ENCODE measurements around the gene AUTS2.
A peak's percentile ranks its signal among the peaks of the same experiment; 100 is the strongest.

AUTS2 gene

DNA sequence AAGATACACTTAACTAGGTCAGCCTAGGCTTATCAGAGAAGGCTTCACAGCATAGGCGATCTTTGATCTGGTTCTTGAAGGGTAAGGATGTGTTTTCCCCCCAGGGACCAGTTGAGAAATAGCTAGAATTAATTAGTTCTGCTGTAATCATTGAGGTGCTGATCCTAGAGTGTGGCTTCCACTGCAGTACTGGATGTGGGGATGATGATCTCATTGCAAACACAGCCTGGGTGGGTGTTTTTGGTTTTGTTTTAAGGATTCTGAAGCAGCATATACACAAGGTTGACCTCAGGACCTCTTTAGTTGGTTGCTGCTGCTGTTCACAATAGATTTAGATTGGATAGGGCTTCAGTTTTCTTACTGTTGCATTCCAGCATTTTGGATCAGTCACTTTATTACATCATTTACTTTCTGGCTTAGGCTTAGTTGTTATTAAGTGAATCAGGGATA, 159.7 kb downstream of the AUTS2 start (continued):
- TF ChIP-seq ZNF843 (tag by site-specific recombination; IDR thresholded peaks at IDR 0.05) (peak; percentile 47; the same call in 1 of the 2 replicates), OSR2 (tag by site-specific recombination; IDR thresholded peaks at IDR 0.05) (peak; percentile 92), ZNF341 (tag by site-specific recombination; IDR thresholded peaks at IDR 0.05; ENCODE audit: low read depth) (no peak), KLF16 (tag by site-specific recombination; IDR thresholded peaks at IDR 0.05) (no peak), ZNF274 (IDR thresholded peaks at IDR 0.05; ENCODE audit: low read length) (no peak), ZNF274 (tag by site-specific recombination; IDR thresholded peaks at IDR 0.05; ENCODE audit: borderline replicate concordance) (no peak), HOXA7 (CRISPR knock-in tag; IDR thresholded peaks at IDR 0.05; ENCODE audit: borderline replicate concordance) (no peak), ZNF629 (tag by site-specific recombination; IDR thresholded peaks at IDR 0.05) (peak; percentile 68; the same call in 1 of the 2 replicates), TCF7L2 (IDR thresholded peaks at IDR 0.05; ENCODE audit: borderline replicate concordance, low read depth, low read length) (peak; percentile 63), ZNF600 (tag by site-specific recombination; IDR thresholded peaks at IDR 0.05) (0 out of 2 replicates have a peak, but pooled peaks have one; percentile 48), ZEB2 (tag by site-specific recombination; IDR thresholded peaks at IDR 0.05) (peak; percentile 45; the same call in 1 of the 2 replicates), ZNF24 (tag by site-specific recombination; IDR thresholded peaks at IDR 0.05) (0 out of 2 replicates have a peak, but pooled peaks have one; percentile 44), ZNF416 (tag by site-specific recombination; IDR thresholded peaks at IDR 0.05) (no peak), ZNF114 (tag by site-specific recombination; IDR thresholded peaks at IDR 0.05) (no peak), GLI4 (tag by site-specific recombination; IDR thresholded peaks at IDR 0.05) (no peak), ZNF747 (tag by site-specific recombination; IDR thresholded peaks at IDR 0.05) (no peak), ZNF660 (tag by site-specific recombination; IDR thresholded peaks at IDR 0.05) (0 out of 2 replicates have a peak, but pooled peaks have one; percentile 18), ZNF366 (tag by site-specific recombination; conservative IDR thresholded peaks at IDR 0.05) (peak; percentile 80), IKZF3 (tag by site-specific recombination; IDR thresholded peaks at IDR 0.05) (peak; percentile 62), PRDM4 (tag by site-specific recombination; IDR thresholded peaks at IDR 0.05) (no peak), GFI1B (tag by site-specific recombination; IDR thresholded peaks at IDR 0.05) (no peak), PRDM6 (tag by site-specific recombination; IDR thresholded peaks at IDR 0.05) (peak; percentile 45), EGR2 (tag by site-specific recombination; IDR thresholded peaks at IDR 0.05; ENCODE audit: low read depth) (0 out of 2 replicates have a peak, but pooled peaks have one; percentile 5), ZNF394 (tag by site-specific recombination; IDR thresholded peaks at IDR 0.05; ENCODE audit: borderline replicate concordance) (peak; percentile 24; the same call in 1 of the 2 replicates), MEIS1 (CRISPR knock-in tag; IDR thresholded peaks at IDR 0.05; ENCODE audit: borderline replicate concordance) (no peak), ZNF692 (tag by site-specific recombination; IDR thresholded peaks at IDR 0.05) (no peak)
- TF ChIP-seq, protein P1, sequence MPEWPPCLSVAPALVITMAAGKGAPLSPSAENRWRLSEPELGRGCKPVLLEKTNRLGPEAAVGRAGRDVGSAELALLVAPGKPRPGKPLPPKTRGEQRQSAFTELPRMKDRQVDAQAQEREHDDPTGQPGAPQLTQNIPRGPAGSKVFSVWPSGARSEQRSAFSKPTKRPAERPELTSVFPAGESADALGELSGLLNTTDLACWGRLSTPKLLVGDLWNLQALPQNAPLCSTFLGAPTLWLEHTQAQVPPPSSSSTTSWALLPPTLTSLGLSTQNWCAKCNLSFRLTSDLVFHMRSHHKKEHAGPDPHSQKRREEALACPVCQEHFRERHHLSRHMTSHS (tag by site-specific recombination; IDR thresholded peaks at IDR 0.05) = no peak
- TF ChIP-seq, protein P2, sequence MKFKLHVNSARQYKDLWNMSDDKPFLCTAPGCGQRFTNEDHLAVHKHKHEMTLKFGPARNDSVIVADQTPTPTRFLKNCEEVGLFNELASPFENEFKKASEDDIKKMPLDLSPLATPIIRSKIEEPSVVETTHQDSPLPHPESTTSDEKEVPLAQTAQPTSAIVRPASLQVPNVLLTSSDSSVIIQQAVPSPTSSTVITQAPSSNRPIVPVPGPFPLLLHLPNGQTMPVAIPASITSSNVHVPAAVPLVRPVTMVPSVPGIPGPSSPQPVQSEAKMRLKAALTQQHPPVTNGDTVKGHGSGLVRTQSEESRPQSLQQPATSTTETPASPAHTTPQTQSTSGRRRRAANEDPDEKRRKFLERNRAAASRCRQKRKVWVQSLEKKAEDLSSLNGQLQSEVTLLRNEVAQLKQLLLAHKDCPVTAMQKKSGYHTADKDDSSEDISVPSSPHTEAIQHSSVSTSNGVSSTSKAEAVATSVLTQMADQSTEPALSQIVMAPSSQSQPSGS (tag by site-specific recombination; IDR thresholded peaks at IDR 0.05; ENCODE audit: low read depth) = peak; percentile 69
- TF ChIP-seq, protein P3, sequence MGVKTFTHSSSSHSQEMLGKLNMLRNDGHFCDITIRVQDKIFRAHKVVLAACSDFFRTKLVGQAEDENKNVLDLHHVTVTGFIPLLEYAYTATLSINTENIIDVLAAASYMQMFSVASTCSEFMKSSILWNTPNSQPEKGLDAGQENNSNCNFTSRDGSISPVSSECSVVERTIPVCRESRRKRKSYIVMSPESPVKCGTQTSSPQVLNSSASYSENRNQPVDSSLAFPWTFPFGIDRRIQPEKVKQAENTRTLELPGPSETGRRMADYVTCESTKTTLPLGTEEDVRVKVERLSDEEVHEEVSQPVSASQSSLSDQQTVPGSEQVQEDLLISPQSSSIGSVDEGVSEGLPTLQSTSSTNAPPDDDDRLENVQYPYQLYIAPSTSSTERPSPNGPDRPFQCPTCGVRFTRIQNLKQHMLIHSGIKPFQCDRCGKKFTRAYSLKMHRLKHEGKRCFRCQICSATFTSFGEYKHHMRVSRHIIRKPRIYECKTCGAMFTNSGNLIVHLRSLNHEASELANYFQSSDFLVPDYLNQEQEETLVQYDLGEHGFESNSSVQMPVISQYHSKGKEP (tag by site-specific recombination; IDR thresholded peaks at IDR 0.05) = 0 out of 2 replicates have a peak, but pooled peaks have one; percentile 38
